ENCODE data around the gene CNOT6. TPM values are rescaled to one million over a fixed set of nuclear protein-coding genes. Genes with fewer than 3 reads are reported as not detected.
"Not testable (repeated sequence)": the region's sequence is repeated elsewhere in the genome, so short reads cannot be mapped to it uniquely, and the experiment has no call there.

CNOT6 gene
- total RNA-seq, 4 donors from 2014 or later = 8.9 to 12.2 (median 11.2) TPM

DNA sequence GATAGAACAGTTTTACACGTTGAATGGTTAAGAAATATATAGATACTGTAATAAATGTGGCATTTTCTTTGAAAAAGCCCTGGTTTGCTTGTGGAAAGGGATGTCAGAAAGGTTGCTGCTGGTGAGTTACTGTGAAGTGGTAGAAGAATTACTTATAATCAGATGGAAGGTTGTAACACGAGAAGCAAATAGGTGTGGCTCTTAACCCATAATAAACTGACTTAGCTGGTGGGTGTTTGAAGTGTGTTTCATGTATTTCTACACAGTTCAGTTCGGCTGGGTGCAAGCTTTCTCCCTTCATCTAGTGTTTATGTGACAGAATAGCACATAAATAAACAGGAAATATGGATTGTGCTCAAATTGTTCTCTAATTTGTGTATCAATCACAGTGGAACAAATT, 5.5 kb downstream of the CNOT6 start:
- WGBS, 2 donors = 37 to 38% methylated on average over 3 of the region's 3 CpGs
- no peak overlapping the region for H3K4me3 ChIP-seq (ENCODE audit: low read depth, poor library complexity, severe bottlenecking)
- intact Hi-C loops (cut with DNase I; ENCODE audit: low total_unique reads) = no loop called here
- no peak for DNase-seq (ENCODE audit: low spot score in 2 of 2)
- TF ChIP-seq, protein P1, sequence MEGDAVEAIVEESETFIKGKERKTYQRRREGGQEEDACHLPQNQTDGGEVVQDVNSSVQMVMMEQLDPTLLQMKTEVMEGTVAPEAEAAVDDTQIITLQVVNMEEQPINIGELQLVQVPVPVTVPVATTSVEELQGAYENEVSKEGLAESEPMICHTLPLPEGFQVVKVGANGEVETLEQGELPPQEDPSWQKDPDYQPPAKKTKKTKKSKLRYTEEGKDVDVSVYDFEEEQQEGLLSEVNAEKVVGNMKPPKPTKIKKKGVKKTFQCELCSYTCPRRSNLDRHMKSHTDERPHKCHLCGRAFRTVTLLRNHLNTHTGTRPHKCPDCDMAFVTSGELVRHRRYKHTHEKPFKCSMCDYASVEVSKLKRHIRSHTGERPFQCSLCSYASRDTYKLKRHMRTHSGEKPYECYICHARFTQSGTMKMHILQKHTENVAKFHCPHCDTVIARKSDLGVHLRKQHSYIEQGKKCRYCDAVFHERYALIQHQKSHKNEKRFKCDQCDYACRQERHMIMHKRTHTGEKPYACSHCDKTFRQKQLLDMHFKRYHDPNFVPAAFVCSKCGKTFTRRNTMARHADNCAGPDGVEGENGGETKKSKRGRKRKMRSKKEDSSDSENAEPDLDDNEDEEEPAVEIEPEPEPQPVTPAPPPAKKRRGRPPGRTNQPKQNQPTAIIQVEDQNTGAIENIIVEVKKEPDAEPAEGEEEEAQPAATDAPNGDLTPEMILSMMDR (IDR thresholded peaks at IDR 0.05) = no peak
- TF ChIP-seq POLR2A (IDR thresholded peaks at IDR 0.05) = no peak

DNA sequence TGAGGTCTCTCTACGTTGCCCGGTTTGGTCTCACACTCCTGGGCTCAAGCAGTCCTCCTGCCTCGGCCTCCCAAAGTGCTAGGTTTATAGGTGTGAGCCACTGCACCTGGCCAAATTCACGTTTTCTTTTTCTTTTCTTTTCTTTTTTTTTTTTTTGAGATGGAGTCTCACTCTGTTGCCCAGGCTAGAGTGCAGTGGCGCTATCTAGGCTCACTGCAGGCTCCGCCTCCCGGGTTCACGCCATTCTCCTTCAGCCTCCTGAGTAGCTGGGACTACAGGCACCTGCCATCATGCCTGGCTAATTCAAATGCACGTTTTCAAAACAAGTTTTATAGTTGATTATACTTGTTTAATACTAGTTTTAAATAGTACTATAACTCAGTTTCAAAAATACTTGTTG, 6.1 kb downstream of the CNOT6 start:
- intact Hi-C loops (cut with DNase I; ENCODE audit: low total_unique reads); DNase-seq (ENCODE audit: low spot score in 2 of 2); H3K4me3 ChIP-seq (ENCODE audit: low read depth, poor library complexity, severe bottlenecking): not testable (repeated sequence)
- WGBS, 2 donors = 94 to 95% methylated on average over 9 of the region's 9 CpGs

DNA sequence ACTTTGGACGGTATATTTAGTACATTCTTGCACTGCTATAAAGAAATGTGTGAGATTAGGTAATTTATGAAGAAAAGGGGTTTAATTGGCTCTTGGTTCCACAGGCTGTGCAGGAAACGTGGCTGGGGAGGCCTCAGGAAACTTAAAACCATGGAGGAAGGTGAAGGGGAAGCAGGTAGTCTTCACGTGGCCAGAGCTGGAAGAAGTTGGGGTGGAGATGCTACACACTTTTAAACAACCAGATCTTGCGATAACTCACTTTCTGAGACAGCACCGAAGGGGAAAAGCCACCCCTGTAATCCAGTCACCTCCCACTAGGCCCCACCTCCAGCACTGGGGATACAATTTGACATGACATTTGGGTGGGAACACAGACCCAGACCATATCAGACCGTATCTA, 13.5 kb downstream of the CNOT6 start:
- 71 to 72% methylated on average over 6 of the region's 6 CpGs for WGBS, 2 donors
- no peak for DNase-seq (ENCODE audit: low spot score in 2 of 2)
- TF ChIP-seq, protein P1 (IDR thresholded peaks at IDR 0.05) = no peak
- TF ChIP-seq POLR2A (IDR thresholded peaks at IDR 0.05) = no peak
- intact Hi-C loops (cut with DNase I; ENCODE audit: low total_unique reads) = no loop called here
- H3K4me3 ChIP-seq (ENCODE audit: low read depth, poor library complexity, severe bottlenecking) = no peak overlapping the region

DNA sequence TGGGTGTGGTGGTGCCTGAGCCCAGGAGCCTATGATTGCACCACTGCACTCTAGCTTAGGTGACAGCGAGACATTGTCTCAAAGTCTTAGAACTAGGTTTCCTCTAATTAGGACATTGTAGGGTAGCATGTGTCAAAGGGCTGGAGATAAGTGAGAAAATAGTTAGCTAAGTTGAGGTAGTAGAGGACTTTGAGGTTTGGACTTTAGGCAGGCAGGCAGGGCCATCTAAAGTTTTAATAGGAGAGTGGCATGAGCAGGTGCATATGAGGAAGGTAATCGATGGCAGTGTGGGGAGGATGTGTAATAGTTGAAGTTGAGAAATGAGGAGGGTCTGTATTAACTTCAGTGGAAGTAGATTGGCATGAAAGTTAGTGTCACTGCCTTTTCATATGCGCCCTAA, 21.1 kb downstream of the CNOT6 start:
- TF ChIP-seq, protein P1 (IDR thresholded peaks at IDR 0.05) = no peak
- TF ChIP-seq POLR2A (IDR thresholded peaks at IDR 0.05) = no peak
- WGBS, 2 donors = 94 to 97% methylated on average over 3 of the region's 3 CpGs
- intact Hi-C loops (cut with DNase I; ENCODE audit: low total_unique reads) = no loop called here
- DNase-seq (ENCODE audit: low spot score in 2 of 2) = no peak
- H3K4me3 ChIP-seq (ENCODE audit: low read depth, poor library complexity, severe bottlenecking) = no peak overlapping the region

DNA sequence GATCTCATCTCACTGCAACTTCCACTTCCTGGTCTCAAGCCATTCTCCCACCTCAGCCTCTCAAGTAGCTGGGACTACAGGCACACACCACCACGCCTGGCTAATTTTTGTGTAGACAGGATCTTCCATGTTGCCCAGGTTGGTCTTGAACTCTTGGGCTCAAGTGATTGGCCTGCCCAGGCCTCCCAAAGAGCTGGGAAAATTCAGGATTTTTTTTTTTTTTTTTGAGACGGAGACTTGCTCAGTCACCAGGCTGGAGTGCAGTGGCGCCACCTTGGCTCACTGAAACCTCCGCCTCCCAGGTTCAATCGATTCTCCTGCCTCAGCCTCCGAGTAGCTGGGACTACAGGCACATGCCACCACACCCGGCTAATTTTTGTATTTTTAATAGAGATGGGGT, 21.8 kb downstream of the CNOT6 start:
- DNase-seq (ENCODE audit: low spot score in 2 of 2); intact Hi-C loops (cut with DNase I; ENCODE audit: low total_unique reads); H3K4me3 ChIP-seq (ENCODE audit: low read depth, poor library complexity, severe bottlenecking): not testable (repeated sequence)
- 91 to 99% methylated on average over 7 of the region's 7 CpGs for WGBS, 2 donors

DNA sequence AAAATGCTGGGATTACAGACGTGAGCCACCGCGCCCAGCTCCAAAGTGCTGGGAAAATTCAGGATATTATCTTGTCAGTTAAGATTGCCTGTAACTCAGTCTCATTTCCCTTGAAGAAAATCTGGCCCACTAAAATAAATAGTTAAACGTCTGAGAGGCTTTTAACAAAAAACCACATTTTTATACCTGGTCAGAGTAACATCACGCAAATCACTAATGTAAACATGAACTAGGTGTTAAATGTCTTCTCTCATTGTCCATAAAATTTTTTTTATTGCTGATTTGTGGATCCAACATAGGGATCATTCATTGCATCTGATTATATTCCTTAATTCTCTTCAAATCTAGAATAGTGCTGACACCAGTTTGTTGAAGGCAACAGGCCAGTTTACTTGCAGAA, 22.3 kb downstream of the CNOT6 start:
- WGBS, 2 donors = 90 to 93% methylated on average over 5 of the region's 5 CpGs
- TF ChIP-seq, protein P1 (IDR thresholded peaks at IDR 0.05) = no peak
- no peak for TF ChIP-seq POLR2A (IDR thresholded peaks at IDR 0.05)

DNA sequence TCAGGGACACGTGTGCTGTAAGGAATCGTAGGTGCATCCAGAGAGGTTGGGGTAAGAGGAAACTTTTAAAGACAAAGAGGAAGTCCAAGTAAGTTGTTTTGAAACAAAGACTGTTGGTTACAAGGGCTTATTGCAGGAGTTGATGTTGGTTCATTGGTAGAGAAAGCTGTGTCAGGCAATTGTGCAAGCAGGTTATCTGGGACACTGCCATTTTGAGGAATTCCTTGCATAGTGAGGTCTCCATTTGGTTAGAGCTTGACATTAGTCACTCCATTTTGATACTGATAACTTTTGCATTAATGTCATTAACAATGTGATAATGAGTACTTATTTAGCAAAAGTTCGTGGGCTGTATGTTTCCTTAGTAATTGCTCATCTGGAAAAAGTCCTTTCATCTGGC, 24.9 kb downstream of the CNOT6 start:
- DNase-seq (ENCODE audit: low spot score in 2 of 2) = no peak
- 81 to 88% methylated on average over 3 of the region's 3 CpGs for WGBS, 2 donors
- intact Hi-C loops (cut with DNase I; ENCODE audit: low total_unique reads) = no loop called here
- TF ChIP-seq POLR2A (IDR thresholded peaks at IDR 0.05) = no peak
- TF ChIP-seq, protein P1 (IDR thresholded peaks at IDR 0.05) = no peak
- no peak overlapping the region for H3K4me3 ChIP-seq (ENCODE audit: low read depth, poor library complexity, severe bottlenecking)

More for the DNA sequence above, 22.3 kb downstream of the CNOT6 start:
- intact Hi-C loops (cut with DNase I; ENCODE audit: low total_unique reads) = no loop called here
- DNase-seq (ENCODE audit: low spot score in 2 of 2) = no peak
- no peak overlapping the region for H3K4me3 ChIP-seq (ENCODE audit: low read depth, poor library complexity, severe bottlenecking)

Measured in lower leg skin (tissue), 4 donors.